ENCODE data around the gene RFTN1. TPM values are rescaled to one million over a fixed set of nuclear protein-coding genes. Genes with fewer than 3 reads are reported as not detected.
A peak's percentile ranks its signal among the peaks of the same experiment; 100 is the strongest.

The RFTN1 gene
- polyA plus RNA-seq, 3 donors, result 17.4 to 28.0 (median 27.2) TPM

- Histone ChIP-seq H3K4me1 (ENCODE audit: control insufficient read depth in 1 of 2, insufficient read depth in 2 of 2, low read length in 2 of 2) (peaks cover 0 to 3% of the 10 kb centered on the region in 2 donors), H3K9me3 (replicated peaks in 1 of 2; ENCODE audit: control insufficient read depth in 1 of 2, insufficient read depth in 1 of 2, low read length in 2 of 2) (no peaks in the 10 kb centered on the region), H3K9ac (ENCODE audit: insufficient read depth, low read length, poor library complexity, severe bottlenecking) (no peak overlapping the region), H3K27ac (ENCODE audit: low read depth in 1 of 2, low read length in 2 of 2) (peak overlapping the region in 1 of 2 donors; percentile 31), H4K20me1 (ENCODE audit: insufficient read depth, low read length) (no peaks in the 10 kb centered on the region), H2AFZ (ENCODE audit: insufficient read depth, low read depth, low read length, poor library complexity, severe bottlenecking) (peak overlapping the region; percentile 52), H3K4me2 (replicated peaks; ENCODE audit: extremely low read depth, low read length, poor library complexity, severe bottlenecking) (peak overlapping the region; percentile 50), H3K27me3 (ENCODE audit: control insufficient read depth in 2 of 2, insufficient read depth in 2 of 2, low read length in 2 of 2) (no peaks in the 10 kb centered on the region), H3K79me2 (ENCODE audit: insufficient read depth, low read length) (no peaks in the 10 kb centered on the region), H3K4me3 (replicated peaks in 1 of 3; ENCODE audit: low read depth in 2 of 3, low read length in 3 of 3) (peak overlapping the region in 2 of 3 experiments; percentile 34 to 62), H3K36me3 (replicated peaks in 1 of 2; ENCODE audit: control insufficient read depth in 1 of 2, insufficient read depth in 2 of 2, low read length in 2 of 2) (no peaks in the 10 kb centered on the region)
- peaks cover 0 to 3% (median 1%) of the 10 kb centered on the region in 7 donors for H3K9me3 Mint-ChIP-seq
- peaks cover under 1 to 6% (median 3%) of the 10 kb centered on the region in 3 donors for H3K27me3 Mint-ChIP-seq (ENCODE audit: low read depth in 3 of 3)
- no peak for TF ChIP-seq CTCF (IDR thresholded peaks at IDR 0.05)
- no peaks in the 10 kb centered on the region for H3K36me3 Mint-ChIP-seq
- peak overlapping the region in 2 of 7 donors; percentile 17 to 27 for H3K27ac Mint-ChIP-seq
- intact Hi-C loops (cut with micrococcal nuclease), result no loop called here
- 94% methylated on average over 2 of the region's 4 CpGs for WGBS (ENCODE audit: insufficient coverage)
- DNase-seq, result no peak
- H3K4me3 Mint-ChIP-seq, result peak overlapping the region; percentile 66 to 89
- peaks cover 6% of the 10 kb centered on the region for H3K4me1 Mint-ChIP-seq
These were observed 22.8 kb upstream of the RFTN1 start for GRCh38 chr3:16536344-16536663.

- Mint-ChIP-seq H3K4me3 (no peak overlapping the region), H3K27ac (no peak overlapping the region), H3K4me1 (peaks cover 4% of the 10 kb centered on the region), H3K9me3 (peaks cover 0 to 3% (median 1%) of the 10 kb centered on the region in 7 donors), H3K27me3 (ENCODE audit: low read depth in 3 of 3) (peaks cover 0 to 8% (median 3%) of the 10 kb centered on the region in 3 donors), H3K36me3 (no peaks in the 10 kb centered on the region)
- Histone ChIP-seq H3K36me3 (replicated peaks in 1 of 2; ENCODE audit: control insufficient read depth in 1 of 2, insufficient read depth in 2 of 2, low read length in 2 of 2) (no peaks in the 10 kb centered on the region), H4K20me1 (ENCODE audit: insufficient read depth, low read length) (no peaks in the 10 kb centered on the region), H3K79me2 (ENCODE audit: insufficient read depth, low read length) (no peaks in the 10 kb centered on the region), H3K4me1 (ENCODE audit: control insufficient read depth in 1 of 2, insufficient read depth in 2 of 2, low read length in 2 of 2) (peaks cover 0 to 3% of the 10 kb centered on the region in 2 donors), H3K4me2 (replicated peaks; ENCODE audit: extremely low read depth, low read length, poor library complexity, severe bottlenecking) (no peak overlapping the region), H3K4me3 (replicated peaks in 1 of 3; ENCODE audit: low read depth in 2 of 3, low read length in 3 of 3) (no peak overlapping the region), H3K27me3 (ENCODE audit: control insufficient read depth in 2 of 2, insufficient read depth in 2 of 2, low read length in 2 of 2) (no peaks in the 10 kb centered on the region), H3K9ac (ENCODE audit: insufficient read depth, low read length, poor library complexity, severe bottlenecking) (no peak overlapping the region), H3K9me3 (replicated peaks in 1 of 2; ENCODE audit: control insufficient read depth in 1 of 2, insufficient read depth in 1 of 2, low read length in 2 of 2) (no peaks in the 10 kb centered on the region), H3K27ac (ENCODE audit: low read depth in 1 of 2, low read length in 2 of 2) (no peak overlapping the region), H2AFZ (ENCODE audit: insufficient read depth, low read depth, low read length, poor library complexity, severe bottlenecking) (no peak overlapping the region)
- no peak for DNase-seq
- no peak for TF ChIP-seq CTCF (IDR thresholded peaks at IDR 0.05)
- intact Hi-C loops (cut with micrococcal nuclease), result no loop called here
- 100% methylated on average over 3 of the region's 8 CpGs for WGBS (ENCODE audit: insufficient coverage)
These were observed 21.3 kb upstream of the RFTN1 start for GRCh38 chr3:16534640-16535262.
